HepG2 (cell line): ENCODE data around the gene AATF.

Experiments used
- GFI1 ChIP-seq: sonication (generic); formaldehyde crosslinking; IDR thresholded peaks from 2 replicates; pipeline ENCODE4 v1.5.0; 2020; ENCODE audit warnings: missing genetic modification reagents, mild to moderate bottlenecking, borderline replicate concordance
- SKIL ChIP-seq: sonication (generic); formaldehyde crosslinking; IDR thresholded peaks from 2 replicates; pipeline ENCODE4 v1.8.0; 2022; ENCODE audit warnings: missing genetic modification reagents, mild to moderate bottlenecking, moderate library complexity, borderline replicate concordance

GRCh38 chr17:37064206-37064605 is 115.5 kb downstream of the AATF start:
- TF ChIP-seq SKIL (CRISPR knock-in tag) (no peak), GFI1 (CRISPR knock-in tag) (no peak)
